Esophagus muscularis mucosa (tissue), 4 donors: Measurements from ENCODE around the gene RAB40B.

Experiments used
- CTCF ChIP-seq, 3 experiments: fragments of 200-600 bp in 2 of 3; fragments of 450-650 bp in 1 of 3; sonication (generic) in 2 of 3; IDR thresholded peaks; one replicate each; pipeline ENCODE4 v1.5.1; 2017 to 2019; ENCODE audit warnings: antibody characterized with exemption in 3 of 3, mild to moderate bottlenecking in 2 of 3, moderate library complexity in 1 of 3
- EP300 ChIP-seq: sonication (generic); formaldehyde crosslinking; IDR thresholded peaks from one replicate; pipeline ENCODE4 v1.6.1; 2017; ENCODE audit warnings: antibody characterized with exemption
- POLR2AphosphoS5 ChIP-seq, 2 donors: sonication (generic); formaldehyde crosslinking; IDR thresholded peaks; one replicate each; pipeline ENCODE4 v1.6.1; 2017; ENCODE audit warnings: antibody characterized with exemption in 2 of 2

- no peak for TF ChIP-seq CTCF (IDR thresholded peaks at IDR 0.05)
- no peak for TF ChIP-seq EP300
- no peak for TF ChIP-seq POLR2AphosphoS5 (IDR thresholded peaks at IDR 0.05)
These were observed 21.7 kb upstream of the RAB40B start for GRCh38 chr17:82720204-82720603.
